Lung microvascular endothelial cell (primary cell): ENCODE measurements around the gene CANX. TPM values are rescaled to one million over a fixed set of nuclear protein-coding genes. Genes with fewer than 3 reads are reported as not detected.
A peak's percentile ranks its signal among the peaks of the same experiment; 100 is the strongest.

Experiments used
- DNase-seq, 2 donors: peaks; one replicate each; pipeline versions ENCODE4 v3.0.0 to v3.0.0-alpha.2; 2010; ENCODE audit warnings: low read depth in 2 of 2
- total RNA-seq: library from RNA; depleted of rRNA; stranded (reverse); fragments of >200 nt; gene quantifications from 2 replicates; pipeline ENCODE4 v1.2.1, GENCODE V29; 2014

The CANX gene
- total RNA-seq, 1 donor from 2014 or later = 543 TPM

DNA sequence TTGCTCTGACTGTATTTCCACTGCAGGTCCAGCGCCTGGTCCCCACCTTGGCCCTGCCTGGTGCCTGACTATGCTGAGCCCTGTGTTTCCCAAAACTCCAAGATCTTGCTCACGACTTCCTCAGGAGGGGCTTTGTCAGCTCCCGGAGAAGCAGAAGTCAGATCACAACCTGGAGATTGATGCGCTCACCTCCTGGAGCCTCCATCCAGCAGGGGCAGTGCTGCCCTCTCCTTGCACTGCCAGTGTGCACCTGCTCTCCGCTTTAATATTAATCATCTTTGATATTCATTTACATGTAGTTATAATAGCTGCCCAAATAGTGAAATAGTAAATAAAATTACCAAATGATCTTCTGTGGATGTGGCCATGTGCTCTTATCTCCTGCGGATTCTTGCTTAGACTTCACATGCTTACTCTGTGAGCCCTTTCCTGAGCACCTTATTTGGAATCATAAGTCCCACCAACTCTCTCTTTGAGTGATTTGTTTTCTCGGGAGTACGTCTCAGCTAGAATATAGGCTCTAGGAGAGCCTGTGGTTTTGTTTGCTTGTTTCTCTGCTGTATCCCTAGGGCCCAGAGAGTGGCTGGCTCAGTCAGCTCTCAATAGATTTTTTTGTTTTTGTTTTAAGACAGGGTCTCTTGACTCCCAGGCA lies 51.2 kb downstream of the CANX start:
- DNase-seq = no peak

DNA sequence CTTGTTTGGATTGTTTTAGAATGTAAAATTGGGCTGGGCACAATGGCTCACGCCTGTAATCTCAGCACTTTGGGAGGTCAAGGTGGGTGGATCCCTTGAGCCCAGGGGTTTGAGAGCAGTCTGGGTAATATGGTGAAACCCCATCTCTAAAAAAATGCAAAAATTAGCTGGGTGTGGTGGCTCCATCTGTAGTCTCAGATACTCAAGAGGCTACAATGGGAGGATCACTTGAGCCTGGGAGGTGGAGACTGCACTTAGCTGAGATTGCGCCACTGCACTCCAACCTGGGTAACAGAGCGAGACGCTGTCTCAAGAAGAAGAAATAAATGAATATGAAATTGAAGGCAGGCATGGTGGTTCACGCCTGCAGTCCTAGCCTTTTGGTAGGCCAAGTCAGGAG lies 55.2 kb downstream of the CANX start:
- DNase-seq = no peak

DNA sequence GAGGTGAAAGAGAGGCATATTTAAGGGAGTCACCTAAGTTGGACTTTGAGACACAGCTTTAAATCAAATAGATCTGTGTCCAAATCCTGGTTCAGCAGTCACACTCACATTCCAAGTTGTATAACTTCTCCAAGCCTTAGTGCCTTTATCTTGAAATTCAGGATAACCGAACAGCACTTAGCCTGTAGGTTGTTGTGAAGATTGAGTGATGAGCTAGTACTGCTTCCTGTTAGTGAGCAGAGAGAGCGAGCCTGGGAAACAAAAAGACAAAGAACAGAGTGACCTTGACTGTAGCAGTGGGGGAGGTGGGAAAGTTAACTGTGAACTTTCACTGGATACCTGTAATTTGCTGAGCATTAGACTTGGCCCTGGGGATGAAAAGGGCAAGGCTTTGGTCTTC lies 56.3 kb downstream of the CANX start:
- DNase-seq = peak; percentile 50 to 79

DNA sequence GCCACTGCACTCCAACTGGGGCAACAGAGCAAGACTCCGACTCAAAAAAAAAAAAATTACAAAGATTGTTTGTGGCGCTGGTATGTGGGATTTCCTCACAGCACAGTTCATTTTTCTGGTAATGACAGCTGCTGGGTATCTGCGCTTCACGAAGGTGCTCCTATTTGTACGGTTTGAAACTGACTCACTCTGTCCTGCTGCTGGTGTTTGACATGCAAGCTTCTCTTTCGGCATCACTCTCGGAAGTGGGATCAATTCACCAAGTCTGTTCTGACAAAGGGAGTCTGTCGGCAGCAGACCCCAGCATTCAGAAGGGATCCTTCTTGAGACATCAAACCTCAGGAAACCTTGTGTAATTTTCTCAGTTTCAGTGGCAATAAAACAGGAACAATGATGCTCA lies 60.2 kb downstream of the CANX start:
- DNase-seq = no peak

DNA sequence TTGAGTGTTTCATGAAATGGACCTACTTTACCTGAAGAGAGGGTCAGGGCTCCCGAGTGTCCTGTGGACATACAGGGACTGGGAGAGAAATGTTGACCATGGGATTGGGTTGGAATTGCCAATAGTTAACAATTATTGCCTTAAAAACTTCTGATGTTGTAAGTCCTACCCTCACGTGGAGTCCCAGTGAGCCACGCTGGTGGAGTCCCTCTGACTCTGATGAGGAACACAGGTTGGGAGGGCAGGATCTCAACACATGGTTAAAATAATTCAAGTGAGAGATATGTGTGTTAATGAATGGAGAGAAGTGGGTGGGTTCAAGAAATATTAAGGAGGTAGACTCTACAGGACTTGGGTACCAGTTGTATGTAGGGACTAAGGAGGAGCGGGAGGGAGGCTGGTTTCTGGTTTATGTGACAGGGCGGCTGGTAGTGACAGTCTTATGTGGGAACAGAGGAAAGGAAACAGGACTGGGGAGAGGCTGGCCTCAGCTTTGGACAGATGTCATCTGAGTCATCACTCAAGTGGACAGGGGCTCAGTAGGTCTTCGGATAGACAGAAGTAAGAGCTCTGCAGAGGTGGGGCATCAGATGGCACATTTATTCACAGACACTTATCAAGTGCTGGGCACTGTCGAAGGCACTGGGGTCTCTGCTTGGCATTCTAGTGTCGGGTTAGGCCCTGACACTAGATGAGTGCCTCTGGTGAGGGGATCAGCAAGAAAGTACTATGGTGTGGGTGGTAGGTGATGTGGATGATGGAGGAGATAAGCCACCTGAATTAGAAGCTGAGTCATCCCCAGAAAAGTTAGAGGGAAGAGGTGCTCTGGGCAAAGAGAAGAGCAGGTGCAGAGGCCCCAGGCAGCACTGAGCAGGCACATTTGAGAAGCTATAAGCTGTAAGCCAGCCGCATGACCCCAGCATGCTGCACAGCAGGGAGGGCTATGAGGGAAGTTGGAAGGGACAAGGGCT lies 61.1 kb downstream of the CANX start:
- DNase-seq = peak in 1 of 2 donors; percentile 27

DNA sequence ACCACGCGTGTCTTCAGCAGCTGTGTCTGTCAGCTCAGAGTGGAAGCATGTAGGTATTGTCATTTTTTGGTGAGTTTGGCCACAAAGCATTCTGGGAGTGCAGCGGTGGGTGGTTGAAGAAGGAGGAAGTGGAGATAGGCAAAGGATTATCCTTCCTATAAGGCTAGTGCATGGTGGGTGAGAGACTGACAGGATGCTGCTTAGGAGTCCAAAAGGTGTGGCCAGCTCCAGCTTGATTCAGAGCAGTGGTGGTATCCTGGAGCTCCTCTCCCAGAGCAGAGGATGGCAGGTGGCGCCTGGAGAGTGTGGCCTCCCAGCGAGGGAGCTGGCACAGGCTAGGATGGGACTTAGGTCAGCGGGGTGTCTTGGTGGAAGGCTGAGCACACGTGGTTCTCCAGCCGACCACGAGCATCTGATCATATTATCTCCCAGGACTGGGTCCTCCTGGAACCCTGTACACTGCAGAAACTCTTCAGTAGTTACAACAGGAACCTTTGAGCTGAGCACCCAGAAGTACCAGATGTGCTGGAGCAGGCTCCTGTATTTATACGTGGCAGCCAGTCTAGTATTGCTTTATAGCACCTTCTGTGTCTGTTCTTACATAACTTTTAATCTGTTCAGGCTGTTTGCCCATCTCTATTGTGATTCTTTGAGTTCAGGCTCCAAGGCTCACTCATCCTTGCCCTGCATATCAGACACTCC lies 63.5 kb downstream of the CANX start:
- no peak for DNase-seq

DNA sequence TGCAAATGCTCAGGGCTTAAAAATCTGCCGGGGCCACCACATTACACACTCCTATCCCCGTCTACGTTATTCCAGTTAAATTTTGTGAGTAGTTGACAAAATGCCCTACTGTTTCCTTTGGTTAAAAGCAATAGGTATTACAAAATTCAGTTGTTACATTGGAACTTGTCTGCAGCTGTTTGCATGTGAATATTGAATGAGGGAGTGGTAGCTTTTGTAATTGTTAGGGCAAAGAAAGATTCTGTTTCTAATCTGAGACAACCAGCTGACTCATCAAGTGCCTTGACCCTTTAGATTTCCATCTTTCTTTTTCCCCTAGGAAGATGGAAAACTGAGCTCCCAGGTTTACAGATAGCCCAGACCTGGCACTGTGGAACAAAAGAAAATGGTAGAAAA lies 64.0 kb downstream of the CANX start:
- peak in 1 of 2 donors; percentile 44 for DNase-seq

DNA sequence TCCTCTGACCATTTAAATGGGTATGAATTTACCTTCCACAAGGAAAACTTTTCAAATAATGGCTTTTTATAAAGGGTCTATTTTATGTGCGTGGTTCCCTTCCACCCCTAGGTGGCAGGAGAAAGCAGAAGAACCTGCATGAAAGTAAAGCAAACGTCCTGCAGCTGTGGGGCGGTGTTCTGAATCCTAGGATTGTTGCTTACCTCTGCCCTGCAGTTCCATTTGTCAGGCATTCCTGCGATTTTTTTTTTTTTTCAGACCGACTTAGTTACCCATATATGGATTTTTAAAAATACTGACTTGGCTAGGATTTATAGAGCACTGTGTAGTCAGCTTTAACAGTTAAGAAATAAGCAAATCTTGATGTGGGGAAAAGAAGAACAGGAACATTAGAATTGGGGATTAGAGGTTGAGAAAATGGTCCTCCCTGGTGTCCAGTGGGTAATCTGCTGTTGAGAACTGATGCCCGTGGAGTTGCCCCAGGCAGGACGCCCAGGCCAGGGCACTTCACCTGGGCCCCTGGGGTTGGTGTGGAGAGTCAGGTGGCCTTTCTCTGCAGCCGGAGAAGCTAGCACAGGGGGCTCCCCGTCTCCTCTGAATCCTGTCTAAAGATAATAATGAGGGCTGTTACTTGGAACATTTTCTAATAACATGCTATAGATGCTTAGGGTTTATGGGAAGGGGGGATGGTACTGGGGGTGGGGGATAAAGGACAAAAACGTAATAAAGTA lies 64.6 kb downstream of the CANX start:
- DNase-seq = peak; percentile 84 to 90

DNA sequence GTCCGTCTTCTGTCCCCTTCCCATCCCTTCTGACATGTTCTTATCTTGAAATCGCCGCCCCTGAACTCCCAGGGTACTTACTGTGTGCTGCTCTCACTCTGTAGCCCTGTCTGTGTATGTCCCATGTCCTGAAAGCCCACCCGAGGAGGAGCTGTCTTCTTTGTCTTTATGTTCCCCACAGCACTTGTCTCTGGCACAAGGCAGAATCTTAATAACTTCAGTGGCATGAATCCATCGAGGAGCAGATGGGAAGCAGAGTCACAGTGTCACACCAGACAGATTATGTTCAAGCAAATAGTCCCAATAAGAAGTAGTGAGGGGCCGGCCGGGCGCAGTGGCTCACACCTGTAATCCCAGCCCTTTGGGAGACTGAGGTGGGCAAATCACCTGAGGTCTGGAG lies 65.3 kb downstream of the CANX start:
- DNase-seq = no peak

DNA sequence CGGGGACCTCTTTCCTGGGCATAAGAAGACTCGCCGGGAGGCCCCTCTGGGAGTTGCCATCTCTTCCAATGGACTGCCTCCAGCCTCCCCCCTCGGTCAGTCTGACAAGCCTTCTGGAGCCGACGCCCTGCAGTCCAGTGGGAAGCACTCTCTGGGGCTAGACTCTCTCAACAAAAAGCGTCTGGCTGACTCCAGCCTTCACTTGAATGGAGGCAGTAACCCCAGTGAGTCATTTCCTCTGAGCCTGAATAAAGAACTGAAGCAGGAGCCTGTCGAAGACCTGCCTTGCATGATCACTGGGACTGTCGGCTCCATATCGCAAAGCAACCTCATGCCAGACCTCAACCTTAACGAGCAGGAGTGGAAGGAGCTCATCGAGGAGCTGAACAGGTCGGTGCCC lies 66.6 kb downstream of the CANX start:
- DNase-seq = peak; percentile 63 to 92

DNA sequence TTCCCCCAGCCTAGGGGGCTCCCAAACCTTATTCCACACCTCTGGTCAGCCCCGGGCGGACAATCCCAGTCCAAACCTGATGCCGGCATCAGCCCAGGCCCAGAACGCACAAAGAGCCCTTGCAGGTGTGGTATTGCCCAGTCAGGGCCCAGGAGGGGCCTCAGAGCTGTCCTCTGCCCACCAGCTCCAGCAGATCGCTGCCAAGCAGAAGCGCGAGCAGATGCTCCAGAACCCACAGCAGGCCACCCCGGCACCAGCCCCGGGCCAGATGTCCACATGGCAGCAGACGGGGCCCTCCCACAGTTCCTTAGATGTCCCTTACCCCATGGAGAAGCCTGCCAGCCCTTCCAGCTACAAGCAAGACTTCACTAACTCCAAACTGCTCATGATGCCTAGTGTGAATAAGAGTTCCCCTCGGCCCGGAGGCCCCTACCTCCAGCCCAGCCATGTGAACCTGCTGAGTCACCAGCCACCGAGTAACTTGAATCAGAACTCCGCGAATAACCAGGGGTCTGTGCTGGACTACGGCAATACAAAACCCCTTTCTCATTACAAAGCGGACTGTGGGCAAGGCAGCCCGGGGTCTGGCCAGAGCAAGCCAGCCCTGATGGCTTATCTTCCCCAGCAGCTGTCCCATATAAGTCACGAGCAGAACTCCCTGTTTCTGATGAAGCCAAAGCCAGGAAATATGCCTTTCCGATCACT lies 67.4 kb downstream of the CANX start:
- peak; percentile 28 to 64 for DNase-seq

DNA sequence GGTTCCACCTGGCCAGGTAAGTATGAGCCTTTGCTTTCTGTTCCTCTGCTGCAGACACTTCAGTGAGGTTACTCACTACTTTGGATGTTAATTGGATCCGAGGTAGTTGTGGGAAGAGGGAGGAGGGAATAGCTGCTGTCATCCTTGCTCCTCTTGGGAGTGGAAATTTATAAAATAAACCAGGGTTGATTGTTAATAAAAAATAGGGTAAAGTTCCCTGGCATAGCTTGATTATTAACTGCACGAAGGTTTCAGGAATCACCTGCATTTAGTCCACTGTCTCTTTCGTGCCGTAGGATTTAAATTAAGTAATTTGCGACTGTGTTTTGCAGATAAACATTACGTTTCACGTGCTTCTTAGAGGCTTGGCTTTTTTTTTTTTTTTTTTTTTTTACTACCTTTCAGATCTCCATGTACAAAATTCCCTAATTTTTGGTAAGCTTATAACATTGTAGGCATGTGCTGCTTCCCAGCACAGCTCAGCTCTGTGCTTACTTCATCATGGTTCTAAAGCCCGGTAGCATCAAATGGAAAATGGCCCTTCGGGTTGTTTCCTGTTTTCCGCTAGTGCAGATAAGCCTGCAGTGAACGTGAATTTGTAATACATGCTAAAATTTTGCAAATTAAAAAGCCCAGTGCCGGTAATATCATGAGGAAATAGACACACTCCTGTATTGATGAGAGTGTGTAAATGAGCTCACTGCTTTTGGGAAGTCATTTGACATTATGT lies 68.1 kb downstream of the CANX start:
- peak in 1 of 2 donors; percentile 81 for DNase-seq

DNA sequence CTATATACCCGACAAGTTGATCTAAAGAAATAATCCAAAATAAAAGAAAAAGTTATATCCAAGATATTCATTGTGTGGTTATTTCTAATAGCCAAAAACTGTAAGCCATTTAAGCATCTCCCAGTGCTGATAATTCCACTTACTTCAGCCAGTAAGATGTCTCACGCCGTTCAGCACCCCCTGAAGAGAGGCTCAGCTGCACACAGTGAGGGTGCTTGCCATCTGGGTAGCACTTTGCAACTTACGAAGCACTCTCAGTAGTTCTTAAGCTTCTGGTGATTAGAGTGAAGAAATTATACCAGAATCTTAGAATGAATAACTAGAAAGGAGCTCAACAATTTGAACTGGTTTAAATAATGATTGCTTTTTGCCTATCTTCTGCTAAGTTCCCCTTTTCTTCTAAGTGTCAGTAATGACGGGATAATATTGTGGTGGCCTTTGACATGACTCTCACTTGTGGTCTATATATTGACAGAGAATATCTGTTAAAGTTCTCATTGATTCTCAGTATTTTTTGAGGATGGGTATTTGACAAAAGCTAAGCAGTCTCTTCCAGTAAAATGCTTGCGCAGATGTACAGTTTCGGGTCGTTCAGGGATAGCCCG lies 68.8 kb downstream of the CANX start:
- DNase-seq = no peak

DNA sequence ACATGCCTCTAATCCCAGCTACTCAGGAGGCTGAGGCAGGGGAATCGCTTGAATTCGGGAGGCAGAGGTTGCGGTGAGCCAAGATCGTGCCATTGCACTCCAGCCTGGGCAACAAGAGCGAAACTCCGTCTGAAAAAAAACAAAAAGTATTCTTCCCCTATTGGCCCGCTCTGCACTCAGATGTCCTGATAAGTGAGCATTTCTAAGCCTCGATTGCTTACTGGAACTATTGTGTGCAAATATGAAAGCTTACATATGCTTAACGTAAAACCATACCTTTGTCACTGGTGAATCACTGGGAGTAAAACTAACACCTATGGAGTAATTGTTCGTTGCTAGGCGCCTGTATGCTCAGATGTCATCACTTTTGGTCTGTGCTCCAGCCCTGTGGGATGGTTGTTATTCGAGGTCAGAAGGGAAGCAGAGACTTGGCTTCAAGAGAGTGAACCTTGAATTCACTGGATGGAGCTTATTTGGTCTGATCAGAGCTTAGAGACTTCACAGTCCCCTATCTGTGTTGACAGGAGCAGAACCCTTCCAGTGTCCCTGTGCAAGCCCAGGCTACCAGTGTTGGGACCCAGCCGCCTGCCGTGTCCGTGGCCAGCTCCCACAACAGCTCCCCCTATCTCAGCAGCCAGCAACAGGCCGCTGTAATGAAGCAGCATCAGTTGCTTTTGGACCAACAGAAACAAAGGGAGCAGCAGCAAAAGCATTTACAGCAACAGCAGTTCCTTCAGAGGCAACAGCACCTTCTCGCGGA lies 69.7 kb downstream of the CANX start:
- no peak for DNase-seq

DNA sequence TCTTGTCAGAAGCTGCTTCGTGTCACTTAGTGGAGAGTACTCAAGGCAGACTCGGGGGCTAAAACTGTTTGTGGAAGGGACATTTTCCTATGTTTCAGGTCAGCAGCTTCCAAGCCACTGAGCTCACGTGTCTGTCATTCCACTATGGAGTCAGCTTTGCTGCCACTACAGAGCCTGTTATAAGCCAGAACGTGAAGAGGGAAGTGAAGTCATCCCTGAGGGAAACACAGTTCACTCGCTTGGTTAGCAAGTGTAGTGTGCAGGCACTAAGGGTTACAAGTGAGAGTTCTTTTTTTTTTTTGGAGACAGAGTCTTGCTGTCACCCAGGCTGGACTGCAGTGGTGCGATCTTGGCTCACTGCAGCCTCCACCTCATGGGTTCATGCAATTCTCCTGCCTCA lies 70.5 kb downstream of the CANX start:
- no peak for DNase-seq

DNA sequence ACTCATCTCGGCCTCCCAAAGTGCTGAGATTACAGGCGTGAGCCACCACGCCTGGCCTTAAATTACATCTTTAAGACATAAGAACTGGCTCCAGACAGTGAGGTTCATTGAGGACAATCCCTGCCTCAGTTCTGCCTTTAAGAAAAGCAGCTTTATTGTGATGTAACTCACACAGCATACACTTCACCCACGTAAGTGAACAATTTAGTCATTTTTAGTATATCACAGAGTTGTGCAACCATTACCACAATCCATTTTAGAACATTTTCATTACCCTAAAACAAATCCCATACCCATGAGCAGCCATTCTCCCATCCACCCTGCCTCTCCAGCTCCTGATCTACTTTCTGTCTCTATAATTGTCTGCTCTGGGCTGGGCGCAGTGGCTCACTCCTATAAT lies 71.0 kb downstream of the CANX start:
- no peak for DNase-seq

DNA sequence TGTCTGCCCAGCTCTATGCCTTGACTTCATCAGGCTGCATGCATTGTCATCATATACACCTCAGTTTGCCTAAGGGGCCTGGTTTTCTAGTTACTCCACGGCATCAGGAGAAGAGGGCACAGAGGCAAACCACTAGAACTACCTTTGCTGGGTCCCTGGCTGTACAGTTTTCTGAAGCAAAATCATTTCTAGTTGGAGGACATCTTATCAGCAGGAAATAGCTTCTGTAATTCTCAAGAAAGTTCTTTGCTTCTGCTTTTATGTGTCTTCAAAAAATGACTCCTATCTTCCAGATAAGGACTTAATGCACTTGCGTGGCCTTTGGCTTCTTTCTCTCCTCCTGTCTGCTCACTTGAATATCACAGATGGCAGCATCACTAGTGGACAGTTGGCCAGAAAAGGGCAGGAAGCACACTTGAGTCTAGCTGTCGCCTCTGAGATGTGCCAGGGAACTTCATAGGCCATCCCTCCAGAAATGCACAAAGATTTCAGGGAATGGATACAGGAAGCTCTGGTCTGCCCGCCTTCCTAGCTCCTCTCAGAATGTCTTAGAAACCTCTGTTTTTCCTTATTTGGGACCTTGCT lies 72.6 kb downstream of the CANX start:
- no peak for DNase-seq

DNA sequence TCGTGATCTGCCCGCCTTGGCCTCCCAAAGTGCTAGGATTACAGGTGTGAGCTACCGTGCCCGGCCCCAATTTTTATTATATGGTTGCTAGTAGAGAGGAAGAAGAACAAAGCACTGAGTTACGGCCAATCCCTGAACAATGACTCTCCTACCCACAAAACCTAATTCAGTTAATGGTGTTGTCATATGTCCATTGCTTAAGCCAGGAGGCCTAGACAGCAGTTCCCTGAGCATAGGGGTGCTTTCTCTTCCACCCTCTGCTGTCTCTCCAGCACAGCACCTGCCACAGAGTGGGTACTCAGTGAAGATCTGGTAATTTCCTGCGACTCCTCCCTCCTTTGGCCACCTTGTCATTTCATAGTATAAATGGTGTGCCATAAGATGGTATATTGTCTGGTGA lies 73.6 kb downstream of the CANX start:
- no peak for DNase-seq

DNA sequence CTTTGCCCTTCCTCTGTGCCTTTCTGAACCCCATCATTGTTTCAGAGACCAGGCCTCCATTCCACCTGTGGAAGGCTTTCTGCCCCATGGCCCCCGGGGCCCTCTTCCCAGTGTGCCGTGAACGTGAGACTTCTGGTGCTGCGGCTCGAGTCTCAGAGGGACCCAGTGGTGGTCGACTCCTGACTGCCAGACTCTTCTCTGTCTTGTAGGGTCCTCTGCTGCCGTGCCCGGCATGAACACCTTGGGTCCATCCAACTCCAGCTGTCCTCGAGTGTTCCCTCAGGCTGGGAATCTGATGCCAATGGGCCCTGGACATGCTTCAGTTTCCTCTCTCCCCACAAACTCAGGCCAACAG lies 74.9 kb downstream of the CANX start:
- DNase-seq = no peak
